Gastrocnemius medialis (tissue), 4 donors: ENCODE data around the gene SRSF3.

Experiments
- CTCF ChIP-seq, 5 experiments: fragments of 450-650 bp in 3 of 5; fragments of 200-600 bp in 2 of 5; sonication (generic) in 2 of 5; IDR thresholded peaks in 4 of 5; conservative IDR thresholded peaks in 1 of 5; 1 replicate in 4 of 5; 2 replicates in 1 of 5; pipeline ENCODE4 v1.5.1; 2016 to 2019; ENCODE audit warnings: antibody characterized with exemption in 5 of 5, mild to moderate bottlenecking in 3 of 5, moderate library complexity in 3 of 5
- POLR2A ChIP-seq, 2 donors: fragments of 450-650 bp; IDR thresholded peaks; one replicate each; pipeline ENCODE4 v1.6.1; 2017; ENCODE audit warnings: antibody characterized with exemption in 2 of 2, mild to moderate bottlenecking in 2 of 2, moderate library complexity in 2 of 2

DNA sequence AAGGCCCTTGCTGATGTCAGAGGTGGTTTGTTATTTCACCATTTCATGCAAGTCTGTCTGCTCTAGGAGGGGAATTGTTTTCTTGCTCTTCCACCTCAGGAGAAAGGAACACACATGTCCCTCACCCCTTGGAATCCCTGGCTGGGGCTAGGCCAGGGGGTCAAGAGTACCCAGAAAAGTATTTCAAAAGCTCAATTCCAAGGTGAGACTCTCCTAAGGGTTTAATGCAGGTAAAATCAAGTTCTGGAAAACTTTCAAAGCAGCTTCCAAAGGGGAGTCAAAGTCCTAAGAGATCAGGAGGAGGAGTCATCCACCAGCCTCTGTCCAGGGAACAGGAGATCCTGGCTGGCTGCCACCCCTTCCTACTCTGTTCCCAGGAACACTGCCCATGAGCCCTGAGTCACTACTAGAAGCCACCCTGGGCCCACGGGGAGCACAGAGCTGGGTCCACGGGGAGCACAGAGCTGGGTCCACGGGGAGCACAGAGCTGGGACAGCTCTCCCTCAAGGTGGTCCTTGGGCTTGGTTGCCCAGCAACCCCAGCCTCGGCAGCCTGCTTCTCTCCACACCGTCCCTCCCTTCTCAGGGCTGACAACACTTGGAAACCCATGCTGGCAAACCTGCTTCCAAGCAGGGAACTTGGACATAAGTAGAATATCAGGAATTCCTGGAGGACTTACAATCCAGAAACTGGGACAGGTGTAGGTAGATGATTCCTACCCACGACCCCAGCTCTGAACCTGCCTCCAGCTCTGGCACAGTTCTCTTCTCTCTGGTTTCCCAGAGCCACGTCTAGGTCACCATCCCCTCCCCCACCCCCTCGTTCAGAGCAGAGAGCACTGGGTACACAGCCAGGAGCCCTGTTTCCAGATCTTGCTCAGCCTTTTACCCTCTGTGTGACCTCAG lies 49.0 kb downstream of the SRSF3 start:
- TF ChIP-seq CTCF (IDR thresholded peaks at IDR 0.05 in 4 of 5, conservative IDR thresholded peaks at IDR 0.05 in 1 of 5) = no peak
- TF ChIP-seq POLR2A (IDR thresholded peaks at IDR 0.05) = no peak
